GM12878 (cell line): ENCODE measurements around the gene GNG5. TPM values are rescaled to one million over a fixed set of nuclear protein-coding genes. Genes with fewer than 3 reads are reported as not detected.

Source experiments
- ATAC-seq: fragments of 200-7000 bp; cut with Tn5 transposase; 3 replicates; pipeline ENCODE4 v1.9.1; 2020; ENCODE audit warnings: mild to moderate bottlenecking, moderate library complexity
- Bru-seq: library from RNA; stranded (reverse); fragments of 400-500 nt; gene quantifications from one replicate; lab custom pipeline; 2021; lab: Mats Ljungman, UMichigan
- BruChase-seq, 2 experiments: library from RNA; stranded (reverse); fragments of 400-500 nt; gene quantifications; one replicate each; lab custom pipeline; 2021; lab: Mats Ljungman, UMichigan
- BruUV-seq: library from RNA; stranded (reverse); fragments of 400-500 nt; replicated peaks from 2 replicates; lab custom pipeline; 2021; lab: Mats Ljungman, UMichigan
- CTCF ChIA-PET: fragments of 300-600 bp; sonication (Branson Sonifier 250); formaldehyde crosslinking; extraction: SDS; loops from one replicate; lab custom pipeline; 2021; ENCODE audit warnings: inconsistent platforms; lab: Yijun Ruan, JAX
- POLR2A ChIA-PET: fragments of 350-600 bp; formaldehyde crosslinking; extraction: SDS; loops from one replicate; lab custom pipeline; 2021; ENCODE audit warnings: inconsistent platforms; lab: Charles Lee
- RAD21 ChIA-PET: fragments of 300-600 bp; sonication (Branson Sonifier 250); formaldehyde crosslinking; loops from one replicate; lab custom pipeline; 2023; ENCODE audit warnings: antibody characterized with exemption; ENCODE audit not compliant: unreplicated experiment; lab: Charles Lee
- SMC1A ChIA-PET: fragments of 300-600 bp; sonication (Branson Sonifier 250); formaldehyde crosslinking; loops from one replicate; lab custom pipeline; 2023; ENCODE audit not compliant: unreplicated experiment, uncharacterized antibody; lab: Charles Lee
- DNase-seq: peaks from one replicate; pipeline ENCODE4 v3.0.0-alpha.2; 2011; ENCODE audit warnings: low read depth, low spot score
- FAIRE-seq: peaks from 3 replicates; lab custom pipeline; 2011; peaks lifted over from hg19 to GRCh38; lab: Jason Lieb, UNC
- H2AFZ ChIP-seq: 2 replicates; pipeline ENCODE4 v1.6.0; 2011; ENCODE audit warnings: low read depth, low read length, control low read depth; ENCODE audit not compliant: control insufficient read depth
- H3K27ac ChIP-seq: 2 replicates; pipeline ENCODE4 v1.5.1; 2011; ENCODE audit warnings: control low read depth; ENCODE audit not compliant: control insufficient read depth, insufficient read depth
- H3K27me3 ChIP-seq, 2 experiments: replicated peaks in 1 of 2; 2 replicates each; pipeline versions ENCODE4 v1.6.0 to v1.6.1; 2011; ENCODE audit warnings: low read length in 1 of 2; ENCODE audit not compliant: control insufficient read depth in 2 of 2, insufficient read depth in 2 of 2
- H3K36me3 ChIP-seq, 2 experiments: 2 replicates each; pipeline ENCODE4 v1.5.1; 2011; ENCODE audit warnings: low read length in 1 of 2; ENCODE audit not compliant: control insufficient read depth in 2 of 2, insufficient read depth in 2 of 2
- H3K4me1 ChIP-seq: 2 replicates; pipeline ENCODE4 v1.6.1; 2011; ENCODE audit warnings: mild to moderate bottlenecking, low read length, moderate library complexity, mixed read lengths; ENCODE audit not compliant: control insufficient read depth, insufficient read depth
- H3K4me2 ChIP-seq: 2 replicates; pipeline ENCODE4 v1.6.0; 2011; ENCODE audit warnings: control low read depth; ENCODE audit not compliant: control insufficient read depth, insufficient read depth
- H3K4me3 ChIP-seq: fragments of 200-600 bp; sonication (generic); 2 replicates; pipeline ENCODE4 v1.5.1; 2016
- H3K79me2 ChIP-seq: 2 replicates; pipeline ENCODE4 v1.6.0; 2011; ENCODE audit warnings: low read length; ENCODE audit not compliant: control insufficient read depth, insufficient read depth
- H3K9ac ChIP-seq: 2 replicates; pipeline ENCODE4 v1.8.0; 2011; ENCODE audit warnings: low read length, control low read depth, mixed read lengths; ENCODE audit not compliant: control insufficient read depth, insufficient read depth
- H3K9me3 ChIP-seq: replicated peaks from 3 replicates; pipeline ENCODE4 v1.5.1; 2011; ENCODE audit warnings: mild to moderate bottlenecking, low read length; ENCODE audit not compliant: control insufficient read depth, insufficient read depth
- H4K20me1 ChIP-seq: 2 replicates; pipeline ENCODE4 v1.6.0; 2011; ENCODE audit not compliant: control insufficient read depth, insufficient read depth
- BRCA1 ChIP-seq: IDR thresholded peaks from 2 replicates; pipeline ENCODE4 v1.6.1; 2011; ENCODE audit warnings: low read depth, low read length, improper control_type of control experiment
- CHD2 ChIP-seq: IDR thresholded peaks from 2 replicates; pipeline ENCODE4 v1.6.1; 2011; ENCODE audit warnings: low read depth, low read length, improper control_type of control experiment, borderline replicate concordance
- CHD4 ChIP-seq: fragments of 200-600 bp; sonication (generic); IDR thresholded peaks from 2 replicates; pipeline ENCODE4 v1.6.1; 2016; ENCODE audit warnings: mild to moderate bottlenecking
- CREB1 ChIP-seq: IDR thresholded peaks from 2 replicates; pipeline ENCODE4 v1.6.1; 2012; ENCODE audit warnings: low read depth, mild to moderate bottlenecking, inconsistent platforms
- KDM1A ChIP-seq: fragments of 200-600 bp; sonication (generic); IDR thresholded peaks from 2 replicates; pipeline ENCODE4 v1.6.1; 2016; ENCODE audit warnings: borderline replicate concordance
- NR2C2 ChIP-seq: IDR thresholded peaks from 2 replicates; pipeline ENCODE4 v1.6.1; 2011; ENCODE audit warnings: borderline replicate concordance, low read depth; ENCODE audit not compliant: control insufficient read depth, insufficient read length
- PAX5 ChIP-seq: IDR thresholded peaks from 2 replicates; pipeline ENCODE4 v1.6.1; 2011; ENCODE audit warnings: low read depth, low read length, borderline replicate concordance
- PML ChIP-seq: IDR thresholded peaks from 2 replicates; pipeline ENCODE4 v1.6.1; 2012; ENCODE audit warnings: low read length, inconsistent platforms
- POLR2A ChIP-seq: IDR thresholded peaks from 2 replicates; pipeline ENCODE4 v1.6.1; 2011; ENCODE audit warnings: low read depth, mild to moderate bottlenecking, low read length
- POLR2AphosphoS5 ChIP-seq: IDR thresholded peaks from 2 replicates; pipeline ENCODE4 v1.6.1; 2011; ENCODE audit warnings: mild to moderate bottlenecking, low read length, inconsistent platforms
- SIN3A ChIP-seq: IDR thresholded peaks from 2 replicates; pipeline ENCODE4 v1.6.1; 2012; ENCODE audit warnings: low read depth, low read length, improper control_type of control experiment
- WGBS: methylation state at CpG from one replicate; pipeline ENCODE4 v1.1.6; 2016; ENCODE audit warnings: low lambda C conversion rate; ENCODE audit not compliant: insufficient replicate concordance, insufficient coverage; ENCODE audit errors: missing lambda C conversion rate; 5-methylcytosine and 5-hydroxymethylcytosine counted together
- in situ Hi-C: fragments of 300-500 bp; cut with MboI; formaldehyde crosslinking; loops from 9 replicates; pipeline ENCODE4 v1.14.3; 2018; ENCODE audit warnings: mixed read lengths
- intact Hi-C: fragments of 100-400 bp; cut with micrococcal nuclease; formaldehyde crosslinking; loops from one replicate; pipeline ENCODE4 v1.14.2; 2022; ENCODE audit not compliant: unreplicated experiment
- long read RNA-seq, 2 experiments: library from polyadenylated mRNA; unstranded; transcript quantifications; one replicate each; pipeline ENCODE4 v2.0.0, GENCODE V29; 2019 to 2020
- polyA minus RNA-seq, 3 experiments: library from RNA; depleted of rRNA, polyadenylated mRNA; stranded (reverse); fragments of >200 nt; gene quantifications; 2 replicates each; pipeline ENCODE4 v1.2.3, GENCODE V29; 2011
- polyA plus RNA-seq, 11 experiments: library from polyadenylated mRNA; depleted of rRNA in 4 of 11; unstranded in 6 of 11; stranded (reverse) in 5 of 11; fragments of >200 nt; fragmentation: Nextera tagmentation in 4 of 11; fragmentation: Illumina TruSeq in 1 of 11; extraction: Ambion mirVana in 4 of 11; extraction: Trizol in 1 of 11; gene quantifications; 1 replicate in 1 of 11; 2 replicates in 10 of 11; pipeline versions ENCODE4 v1.2.1 to v1.2.3, GENCODE V29; 2011 to 2016; ENCODE audit warnings: inconsistent platforms in 2 of 11, missing spikeins in 2 of 11, low read depth in 1 of 11
- total RNA-seq, 4 experiments: library from RNA; depleted of rRNA in 3 of 4; stranded (reverse); fragments of >200 nt in 3 of 4; fragmentation: Illumina TruSeq in 1 of 4; extraction: Trizol in 1 of 4; gene quantifications; 2 replicates each; pipeline versions ENCODE4 v1.2.1 to v1.2.3, GENCODE V29; 2013 to 2021
- TF ChIP-seq, protein P1 (sequence below): IDR thresholded peaks from 2 replicates; pipeline ENCODE4 v1.6.1; 2012; ENCODE audit warnings: low read depth, low read length, improper control_type of control experiment
- TF ChIP-seq, protein P2 (sequence below): IDR thresholded peaks from 2 replicates; pipeline ENCODE4 v1.6.1; 2012; ENCODE audit warnings: mild to moderate bottlenecking, low read depth, low read length

Gene GNG5
- total RNA-seq (2013; cell fraction: nucleolus; rRNA removed): 2.3 and 4.5 TPM in 2 replicates
- 54.7 and 69.8 TPM in 2 replicates for total RNA-seq (2014; rRNA removed)
- total RNA-seq (2014; rRNA removed; fragmentation: Illumina TruSeq; extraction: Trizol): 110 and 122 TPM in 2 replicates
- total RNA-seq (2021): 144 and 149 TPM in 2 replicates
- 220 TPM for polyA plus RNA-seq (2011; ENCODE audit: low read depth)
- 115 and 143 TPM in 2 replicates for polyA plus RNA-seq (2011; rRNA removed)
- polyA plus RNA-seq (2011; cell fraction: cytosol; rRNA removed): 99.9 and 101 TPM in 2 replicates
- 73.9 and 117 TPM in 2 replicates for polyA plus RNA-seq (2011; cell fraction: nucleus; rRNA removed)
- polyA plus RNA-seq (2012): 221 and 235 TPM in 2 replicates
- 194 and 226 TPM in 2 replicates for polyA plus RNA-seq (2014; fragmentation: Illumina TruSeq; extraction: Trizol)
- 100 to 1,000 TPM; 296 to 323 TPM for polyA plus RNA-seq (2014; fragmentation: Nextera tagmentation; extraction: Ambion mirVana)
- 180 and 219 TPM in 2 replicates for polyA plus RNA-seq (2014; rRNA removed)
- polyA plus RNA-seq (2016; fragmentation: Nextera tagmentation; extraction: Ambion mirVana): 100 to 1,000 TPM; 609 to 613 TPM
- 19.9 and 23.1 TPM in 2 replicates for polyA minus RNA-seq (2011; rRNA and poly(A)+ RNA removed)
- 31.7 and 38.9 TPM in 2 replicates for polyA minus RNA-seq (2011; cell fraction: cytosol; rRNA and poly(A)+ RNA removed)
- 11.3 and 12.0 TPM in 2 replicates for polyA minus RNA-seq (2011; cell fraction: nucleus; rRNA and poly(A)+ RNA removed)
- Bru-seq, nascent RNA: percentile 96 among the genes with signal in this experiment
- percentile 99 among the genes with signal in this experiment for BruChase-seq, experiment 1, labeled RNA remaining after a 6-hour chase
- percentile 98 among the genes with signal in this experiment for BruChase-seq, experiment 2, labeled RNA remaining after a 2-hour chase
- long read RNA-seq, experiment 1, transcript GNG5-201 (3 exons, 920 nt): major isoform, 206 of 212 reads
- long read RNA-seq, experiment 1, partial matches to known transcripts: 1 of 212 reads
- long read RNA-seq, experiment 1, other reads (novel, unspliced or antisense): 1 of 212 reads
- long read RNA-seq, experiment 2, transcript GNG5-201 (3 exons, 920 nt): major isoform, 223 of 227 reads
- long read RNA-seq, experiment 2, partial matches to known transcripts: 1 of 227 reads
- long read RNA-seq, experiment 2, other reads (novel, unspliced or antisense): 0 of 227 reads

DNA sequence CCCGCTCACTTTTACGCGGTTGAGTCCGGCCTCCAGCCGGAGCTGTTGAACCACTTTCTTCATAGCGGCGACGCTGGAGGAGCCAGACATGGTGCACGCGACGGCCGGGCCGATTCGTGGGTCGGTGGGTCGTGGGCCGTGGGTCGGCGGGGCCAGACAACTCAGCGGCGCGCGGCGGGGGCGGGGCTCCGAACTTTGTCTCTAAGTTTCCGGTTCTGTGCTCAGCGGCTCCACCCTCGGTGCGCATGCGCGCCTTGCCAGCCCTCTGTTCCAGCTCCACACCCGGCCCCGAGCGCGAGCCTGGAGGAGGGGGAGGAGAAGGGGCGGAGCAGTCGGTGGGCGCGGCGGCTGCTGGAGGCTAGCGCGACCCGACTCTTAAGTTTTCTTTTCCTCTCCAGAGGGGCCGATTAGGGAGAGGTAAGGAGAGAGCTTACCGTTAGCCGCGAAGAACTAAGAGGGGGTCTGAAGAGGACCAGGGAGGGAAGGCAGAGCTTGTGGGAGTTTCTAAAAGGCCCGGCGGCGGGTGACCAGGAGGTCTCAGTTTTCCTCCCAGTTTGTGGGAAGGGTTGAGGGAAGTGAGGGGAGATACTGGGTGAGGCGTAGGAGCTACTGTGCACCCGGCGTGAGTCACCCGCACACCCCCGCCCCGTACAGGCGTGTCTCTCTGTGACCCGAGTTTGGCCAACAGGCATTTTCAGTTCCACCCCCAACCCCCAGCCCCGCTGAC lies at the start of gene GNG5, which contains the start of gene SPATA1:
Gene GNG5 (minus strand): TSS at position 580 of the 727 bp plus-strand sequence. CDS start 490 bp downstream, at position 90.
Gene SPATA1 (plus strand): TSS at position 385 of the 727 bp plus-strand sequence. CDS start 9,974 bp downstream, outside the sequence.
- no peaks in the 10 kb centered on the region for H3K27me3 ChIP-seq
- peak within 1 kb of the TSS; percentile 98 for H3K4me2 ChIP-seq
- H3K9me3 ChIP-seq: peaks cover 2% of the 10 kb centered on the region; the same call in 1 of the 3 replicates
- intact Hi-C loops (loop anchor here (1.0 to 2.0 kb wide), 3 partner anchors 27 to 115 kb away; partner anchors contain the start of gene RPF1), in situ Hi-C loops (no loop called here)
- POLR2A ChIA-PET: interaction anchor here (0.8 to 4.7 kb wide), 12 partner anchors 12 to 566 kb away, joined by 3 to 60 read pairs (median 3); partner anchors contain the start of genes CTBS and RPF1
- no peaks in the 10 kb centered on the region for H3K4me1 ChIP-seq
- ATAC-seq: peak; percentile 89
- peak; percentile 85 for DNase-seq
- no peaks in the 10 kb centered on the region for H4K20me1 ChIP-seq
- H3K9ac ChIP-seq: peak within 1 kb of the TSS; percentile 86
- CTCF ChIA-PET: interaction anchor here (0.7 to 4.8 kb wide), 7 partner anchors 11 to 439 kb away, joined by 3 to 43 read pairs (median 4); partner anchors contain the start of genes CTBS and RPF1
- RAD21 ChIA-PET: interaction anchor here (0.7 to 2.4 kb wide), 9 partner anchors 9 to 187 kb away, joined by 3 to 26 read pairs (median 3); partner anchors contain the start of gene CTBS
- SMC1A ChIA-PET: interaction anchor here (0.6 to 4.8 kb wide), 5 partner anchors 26 to 182 kb away, joined by 3 to 61 read pairs (median 7); partner anchors contain the start of genes CTBS and RPF1
- H3K79me2 ChIP-seq: peaks cover 56% of the 10 kb centered on the region
- H2AFZ ChIP-seq: peak within 1 kb of the TSS; percentile 85
- peaks cover 0 to 3% of the 10 kb centered on the region in 2 experiments; a peak in 1 of 4 replicates for H3K36me3 ChIP-seq
- peak; percentile 90 for FAIRE-seq
- no TSS peak for BruUV-seq
- peak within 1 kb of the TSS; percentile 85 for H3K4me3 ChIP-seq
- peak within 1 kb of the TSS; percentile 91 for H3K27ac ChIP-seq
- 1% methylated on average over 60 of the region's 60 CpGs for WGBS
- TF ChIP-seq KDM1A (no peak), NR2C2 (no peak), CHD2 (no peak), PML (peak; percentile 86), POLR2A (peak; percentile 85), CREB1 (peak; percentile 70), BRCA1 (no peak), POLR2AphosphoS5 (peak; percentile 88), CHD4 (no peak), SIN3A (peak; percentile 67; the same call in 1 of the 2 replicates), PAX5 (peak; percentile 34; the same call in 1 of the 2 replicates)
- TF ChIP-seq, protein P1, sequence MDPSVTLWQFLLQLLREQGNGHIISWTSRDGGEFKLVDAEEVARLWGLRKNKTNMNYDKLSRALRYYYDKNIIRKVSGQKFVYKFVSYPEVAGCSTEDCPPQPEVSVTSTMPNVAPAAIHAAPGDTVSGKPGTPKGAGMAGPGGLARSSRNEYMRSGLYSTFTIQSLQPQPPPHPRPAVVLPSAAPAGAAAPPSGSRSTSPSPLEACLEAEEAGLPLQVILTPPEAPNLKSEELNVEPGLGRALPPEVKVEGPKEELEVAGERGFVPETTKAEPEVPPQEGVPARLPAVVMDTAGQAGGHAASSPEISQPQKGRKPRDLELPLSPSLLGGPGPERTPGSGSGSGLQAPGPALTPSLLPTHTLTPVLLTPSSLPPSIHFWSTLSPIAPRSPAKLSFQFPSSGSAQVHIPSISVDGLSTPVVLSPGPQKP: peak; percentile 50; the same call in 1 of the 2 replicates
- TF ChIP-seq, protein P2, sequence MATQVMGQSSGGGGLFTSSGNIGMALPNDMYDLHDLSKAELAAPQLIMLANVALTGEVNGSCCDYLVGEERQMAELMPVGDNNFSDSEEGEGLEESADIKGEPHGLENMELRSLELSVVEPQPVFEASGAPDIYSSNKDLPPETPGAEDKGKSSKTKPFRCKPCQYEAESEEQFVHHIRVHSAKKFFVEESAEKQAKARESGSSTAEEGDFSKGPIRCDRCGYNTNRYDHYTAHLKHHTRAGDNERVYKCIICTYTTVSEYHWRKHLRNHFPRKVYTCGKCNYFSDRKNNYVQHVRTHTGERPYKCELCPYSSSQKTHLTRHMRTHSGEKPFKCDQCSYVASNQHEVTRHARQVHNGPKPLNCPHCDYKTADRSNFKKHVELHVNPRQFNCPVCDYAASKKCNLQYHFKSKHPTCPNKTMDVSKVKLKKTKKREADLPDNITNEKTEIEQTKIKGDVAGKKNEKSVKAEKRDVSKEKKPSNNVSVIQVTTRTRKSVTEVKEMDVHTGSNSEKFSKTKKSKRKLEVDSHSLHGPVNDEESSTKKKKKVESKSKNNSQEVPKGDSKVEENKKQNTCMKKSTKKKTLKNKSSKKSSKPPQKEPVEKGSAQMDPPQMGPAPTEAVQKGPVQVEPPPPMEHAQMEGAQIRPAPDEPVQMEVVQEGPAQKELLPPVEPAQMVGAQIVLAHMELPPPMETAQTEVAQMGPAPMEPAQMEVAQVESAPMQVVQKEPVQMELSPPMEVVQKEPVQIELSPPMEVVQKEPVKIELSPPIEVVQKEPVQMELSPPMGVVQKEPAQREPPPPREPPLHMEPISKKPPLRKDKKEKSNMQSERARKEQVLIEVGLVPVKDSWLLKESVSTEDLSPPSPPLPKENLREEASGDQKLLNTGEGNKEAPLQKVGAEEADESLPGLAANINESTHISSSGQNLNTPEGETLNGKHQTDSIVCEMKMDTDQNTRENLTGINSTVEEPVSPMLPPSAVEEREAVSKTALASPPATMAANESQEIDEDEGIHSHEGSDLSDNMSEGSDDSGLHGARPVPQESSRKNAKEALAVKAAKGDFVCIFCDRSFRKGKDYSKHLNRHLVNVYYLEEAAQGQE: 0 out of 2 replicates have a peak, but pooled peaks have one; percentile 22
